Neural cell (in vitro differentiated cells): ENCODE measurements around the gene BRF1. TPM values are rescaled to one million over a fixed set of nuclear protein-coding genes. Genes with fewer than 3 reads are reported as not detected.

Source experiments
- H2AFZ ChIP-seq: fragments of 200-600, 300-800 bp; sonication (generic), shearing (Covaris generic); 2 replicates; pipeline ENCODE4 v1.6.0; 2014; ENCODE audit warnings: low read depth, mild to moderate bottlenecking, antibody characterized with exemption, low read length, moderate library complexity
- H3F3A ChIP-seq: fragments of 200-600 bp; shearing (Covaris generic); 2 replicates; pipeline ENCODE4 v1.6.1; 2016; ENCODE audit warnings: mild to moderate bottlenecking, moderate library complexity, mixed read lengths, antibody characterized with exemption, low read length; ENCODE audit not compliant: insufficient read depth, poor library complexity, severe bottlenecking
- H3K27ac ChIP-seq: fragments of 200-600, 300-800 bp; sonication (generic), shearing (Covaris generic); 2 replicates; pipeline ENCODE4 v1.5.1; 2014; ENCODE audit warnings: mild to moderate bottlenecking, low read length, moderate library complexity
- H3K27me3 ChIP-seq: fragments of 300-800, 200-600 bp; sonication (generic), shearing (Covaris generic); 2 replicates; pipeline ENCODE4 v1.6.0; 2014; ENCODE audit warnings: mild to moderate bottlenecking, low read depth, low read length, moderate library complexity; ENCODE audit not compliant: insufficient read depth
- H3K36me3 ChIP-seq: fragments of 300-800, 200-600 bp; sonication (generic), shearing (Covaris generic); 2 replicates; pipeline ENCODE4 v1.5.1; 2014; ENCODE audit warnings: mild to moderate bottlenecking, antibody characterized with exemption, low read length, moderate library complexity; ENCODE audit not compliant: insufficient read depth
- H3K4me2 ChIP-seq: fragments of 300-800, 200-600 bp; sonication (generic), shearing (Covaris generic); 2 replicates; pipeline ENCODE4 v1.6.0; 2014; ENCODE audit warnings: mild to moderate bottlenecking, low read length
- H3K4me3 ChIP-seq: fragments of 300-800, 200-600 bp; sonication (generic), shearing (Covaris generic); 2 replicates; pipeline ENCODE4 v1.5.1; 2014; ENCODE audit warnings: mild to moderate bottlenecking, low read length, moderate library complexity
- H3K79me2 ChIP-seq: fragments of 200-600 bp; shearing (Covaris generic); replicated peaks from 2 replicates; pipeline ENCODE4 v1.6.0; 2014; ENCODE audit warnings: mild to moderate bottlenecking, low read length, moderate library complexity; ENCODE audit not compliant: insufficient read depth
- H3K9ac ChIP-seq: fragments of 300-800, 200-600 bp; sonication (generic), shearing (Covaris generic); 2 replicates; pipeline ENCODE4 v1.6.1; 2016; ENCODE audit warnings: mild to moderate bottlenecking, low read length, mixed read lengths
- H3K9me2 ChIP-seq: fragments of 200-600 bp; shearing (Covaris generic); 2 replicates; pipeline ENCODE4 v1.6.1; 2016; ENCODE audit warnings: mild to moderate bottlenecking, low read length, mixed read lengths; ENCODE audit not compliant: insufficient read depth
- H3K9me3 ChIP-seq: fragments of 200-600, 300-800 bp; sonication (generic), shearing (Covaris generic); 2 replicates; pipeline ENCODE4 v1.6.1; 2016; ENCODE audit warnings: mild to moderate bottlenecking, mixed run types, low read length, moderate library complexity, mixed read lengths
- H4K20me1 ChIP-seq: fragments of 200-600 bp; shearing (Covaris generic); 2 replicates; pipeline ENCODE4 v1.6.1; 2016; ENCODE audit warnings: mild to moderate bottlenecking, mixed run types; ENCODE audit not compliant: insufficient read depth
- CTCF ChIP-seq: fragments of 450-650 bp; IDR thresholded peaks from 2 replicates; pipeline ENCODE4 v1.5.1; 2014; ENCODE audit warnings: antibody characterized with exemption, mild to moderate bottlenecking, moderate library complexity; ENCODE audit not compliant: poor library complexity, severe bottlenecking
- EP300 ChIP-seq: fragments of 450-650 bp; conservative IDR thresholded peaks from 2 replicates; pipeline ENCODE4 v1.6.1; 2014; ENCODE audit warnings: antibody characterized with exemption, mild to moderate bottlenecking, moderate library complexity; ENCODE audit not compliant: poor library complexity, severe bottlenecking
- EZH2 ChIP-seq: fragments of 200-600, 300-800 bp; shearing (Covaris generic), sonication (generic); IDR thresholded peaks from 2 replicates; pipeline ENCODE4 v1.6.1; 2014; ENCODE audit warnings: antibody characterized with exemption, low read length, borderline replicate concordance, mild to moderate bottlenecking; ENCODE audit not compliant: insufficient read depth, poor library complexity, severe bottlenecking
- MXI1 ChIP-seq: fragments of 450-650 bp; conservative IDR thresholded peaks from 2 replicates; pipeline ENCODE4 v1.6.1; 2014; ENCODE audit warnings: antibody characterized with exemption, mild to moderate bottlenecking; ENCODE audit not compliant: poor library complexity, severe bottlenecking
- POLR2AphosphoS5 ChIP-seq: IDR thresholded peaks from 2 replicates; pipeline ENCODE4 v1.6.1; 2012
- RAD21 ChIP-seq: fragments of 450-650 bp; conservative IDR thresholded peaks from 2 replicates; pipeline ENCODE4 v1.6.1; 2014; ENCODE audit warnings: antibody characterized with exemption, mild to moderate bottlenecking, moderate library complexity
- REST ChIP-seq: IDR thresholded peaks from 2 replicates; pipeline ENCODE4 v1.6.1; 2012; ENCODE audit warnings: borderline replicate concordance
- SMC3 ChIP-seq: fragments of 450-650 bp; conservative IDR thresholded peaks from 2 replicates; pipeline ENCODE4 v1.6.1; 2014; ENCODE audit warnings: antibody characterized with exemption, mild to moderate bottlenecking, moderate library complexity; ENCODE audit not compliant: poor library complexity
- TAF1 ChIP-seq: IDR thresholded peaks from 2 replicates; pipeline ENCODE4 v1.6.1; 2012; ENCODE audit warnings: low read depth
- polyA plus RNA-seq: library from polyadenylated mRNA; depleted of rRNA; stranded (reverse); fragments of >200 nt; gene quantifications from 2 replicates; pipeline ENCODE4 v1.2.3, GENCODE V29; 2014

Gene BRF1
- polyA plus RNA-seq, 1 donor from 2014 or later = 69.4 TPM

- no peaks in the 10 kb centered on the region for H3K79me2 ChIP-seq
- no peaks in the 10 kb centered on the region for H3K36me3 ChIP-seq
- H3F3A ChIP-seq = no peaks in the 10 kb centered on the region
- TF ChIP-seq POLR2AphosphoS5 (no peak), CTCF (no peak), RAD21 (no peak), EZH2 (no peak), SMC3 (no peak), EP300 (no peak), MXI1 (no peak), TAF1 (no peak), REST (no peak)
- H3K9me3 ChIP-seq = no peaks in the 10 kb centered on the region
- no peak overlapping the region for H2AFZ ChIP-seq
- H3K9ac ChIP-seq = peak overlapping the region; percentile 45
- H3K27me3 ChIP-seq = no peaks in the 10 kb centered on the region
- no peak overlapping the region for H3K4me3 ChIP-seq
- H3K4me2 ChIP-seq = no peak overlapping the region
- no peaks in the 10 kb centered on the region for H3K9me2 ChIP-seq
- no peaks in the 10 kb centered on the region for H4K20me1 ChIP-seq
- H3K27ac ChIP-seq = no peak overlapping the region
Observed at GRCh38 chr14:105195522-105196264, 105.1 kb downstream of the BRF1 start.

- no peak overlapping the region for H2AFZ ChIP-seq
- no peaks in the 10 kb centered on the region for H3K27me3 ChIP-seq
- H4K20me1 ChIP-seq = no peaks in the 10 kb centered on the region
- H3F3A ChIP-seq = no peaks in the 10 kb centered on the region
- TF ChIP-seq RAD21 (no peak), TAF1 (no peak), MXI1 (no peak), SMC3 (no peak), POLR2AphosphoS5 (no peak)
- no peak overlapping the region for H3K9ac ChIP-seq
- no peak overlapping the region for H3K4me3 ChIP-seq
- no peak overlapping the region for H3K27ac ChIP-seq
- no peaks in the 10 kb centered on the region for H3K36me3 ChIP-seq
- no peaks in the 10 kb centered on the region for H3K9me2 ChIP-seq
- no peak overlapping the region for H3K4me2 ChIP-seq
- H3K9me3 ChIP-seq = no peaks in the 10 kb centered on the region
- no peaks in the 10 kb centered on the region for H3K79me2 ChIP-seq
Observed at GRCh38 chr14:105195051-105195450, 105.8 kb downstream of the BRF1 start.
